HCT116 (cell line): Measurements from ENCODE around the gene ADAMTS19. TPM values are rescaled to one million over a fixed set of nuclear protein-coding genes. Genes with fewer than 3 reads are reported as not detected.

Source experiments
- ATAC-seq: fragments of 200-7000 bp; cut with Tn5 transposase; 2 replicates; pipeline ENCODE4 v1.9.1; 2020; ENCODE audit warnings: mild to moderate bottlenecking, moderate library complexity
- BruUV-seq: library from RNA; stranded (reverse); fragments of 400-500 nt; replicated peaks from 2 replicates; lab custom pipeline; 2021; lab: Mats Ljungman, UMichigan
- CTCF ChIA-PET: fragments of 300-600 bp; sonication (Branson Sonifier 250); formaldehyde crosslinking; loops from one replicate; lab custom pipeline; 2021; ENCODE audit warnings: antibody characterized with exemption; lab: Charles Lee
- POLR2A ChIA-PET: fragments of 300-600, 350-600 bp; sonication (Branson Sonifier 250); formaldehyde crosslinking; loops from one replicate; lab custom pipeline; 2021; ENCODE audit warnings: antibody characterized with exemption; lab: Charles Lee
- RAD21 ChIA-PET, 2 experiments: fragments of 300-600 bp; sonication (Branson Sonifier 250); formaldehyde crosslinking; loops; one replicate each; lab custom pipeline; 2023; ENCODE audit warnings: low total read pairs in 2 of 2; ENCODE audit not compliant: uncharacterized antibody in 2 of 2, unreplicated experiment in 2 of 2, low non-redundant PET in 1 of 2; lab: Charles Lee
- DNase-seq: peaks from one replicate; pipeline ENCODE4 v3.0.0-alpha.2; 2010; ENCODE audit warnings: low read depth, low spot score
- H2AFZ ChIP-seq: fragments of 200-600 bp; shearing (Covaris generic), sonication (generic); 2 replicates; pipeline ENCODE4 v1.6.1; 2017; ENCODE audit warnings: low read depth, mixed run types, mixed read lengths, antibody characterized with exemption, low read length; ENCODE audit not compliant: poor library complexity, severe bottlenecking
- H3K27ac ChIP-seq: 2 replicates; pipeline ENCODE4 v1.5.1; 2012; ENCODE audit warnings: low read depth, low read length
- H3K27me3 ChIP-seq: fragments of 200-600 bp; sonication (generic); 2 replicates; pipeline ENCODE4 v1.6.1; 2016; ENCODE audit warnings: mixed run types, low read length, mixed read lengths; ENCODE audit not compliant: insufficient read depth
- H3K36me3 ChIP-seq, 2 experiments: fragments of 200-500 bp in 1 of 2; fragments of 200-600 bp in 1 of 2; sonication (Bioruptor generic) in 1 of 2; sonication (generic) in 1 of 2; 2 replicates each; pipeline versions ENCODE4 v1.5.1 to v1.6.1; 2014 to 2016; ENCODE audit warnings: low read length in 2 of 2, inconsistent platforms in 1 of 2, mixed read lengths in 1 of 2, mixed run types in 1 of 2; ENCODE audit not compliant: insufficient read depth in 2 of 2, control insufficient read depth in 1 of 2
- H3K4me1 ChIP-seq, 2 experiments: fragments of 200-600 bp in 1 of 2; sonication (generic) in 1 of 2; 2 replicates each; pipeline versions ENCODE4 v1.5.1 to v1.6.1; 2012 to 2017; ENCODE audit warnings: low read length in 2 of 2, inconsistent platforms in 1 of 2, mild to moderate bottlenecking in 1 of 2, mixed read lengths in 1 of 2, mixed run types in 1 of 2, moderate library complexity in 1 of 2; ENCODE audit not compliant: insufficient read depth in 2 of 2, control insufficient read depth in 1 of 2
- H3K4me2 ChIP-seq: fragments of 200-600 bp; sonication (generic); 2 replicates; pipeline ENCODE4 v1.6.1; 2017; ENCODE audit warnings: mixed run types, low read length, mixed read lengths
- H3K4me3 ChIP-seq, 2 experiments: fragments of 200-600 bp in 1 of 2; sonication (generic) in 1 of 2; replicated peaks in 1 of 2; 2 replicates each; pipeline ENCODE4 v1.5.1; 2011 to 2016; ENCODE audit warnings: low read length in 2 of 2, control low read depth in 1 of 2, low read depth in 1 of 2, mild to moderate bottlenecking in 1 of 2, mixed read lengths in 1 of 2, mixed run types in 1 of 2
- H3K79me2 ChIP-seq: fragments of 200-600 bp; sonication (generic); 2 replicates; pipeline ENCODE4 v1.6.1; 2017; ENCODE audit warnings: mild to moderate bottlenecking, mixed run types, low read length, moderate library complexity, mixed read lengths; ENCODE audit not compliant: insufficient read depth
- H3K9ac ChIP-seq: fragments of 200-600 bp; sonication (generic); 2 replicates; pipeline ENCODE4 v1.6.1; 2016; ENCODE audit warnings: low read length, mixed read lengths
- H3K9me2 ChIP-seq: fragments of 200-600 bp; sonication (generic), shearing (Covaris generic); 2 replicates; pipeline ENCODE4 v1.6.1; 2017; ENCODE audit warnings: mixed run types, mild to moderate bottlenecking, moderate library complexity; ENCODE audit not compliant: insufficient read depth
- H3K9me3 ChIP-seq, 2 experiments: fragments of 200-500 bp in 1 of 2; fragments of 200-600 bp in 1 of 2; sonication (Bioruptor generic) in 1 of 2; sonication (generic) in 1 of 2; 2 replicates each; pipeline ENCODE4 v1.6.1; 2014 to 2017; ENCODE audit warnings: low read length in 2 of 2, mixed read lengths in 2 of 2, inconsistent platforms in 1 of 2, low read depth in 1 of 2, mild to moderate bottlenecking in 1 of 2, mixed run types in 1 of 2, moderate library complexity in 1 of 2; ENCODE audit not compliant: control insufficient read depth in 1 of 2, insufficient read depth in 1 of 2
- H4K20me1 ChIP-seq: fragments of 200-600 bp; sonication (generic), shearing (Covaris generic); 2 replicates; pipeline ENCODE4 v1.6.1; 2017; ENCODE audit warnings: mixed run types, mild to moderate bottlenecking, moderate library complexity; ENCODE audit not compliant: insufficient read depth
- CEBPB ChIP-seq: IDR thresholded peaks from 2 replicates; pipeline ENCODE4 v1.6.1; 2012; ENCODE audit warnings: low read depth
- EGR1 ChIP-seq: IDR thresholded peaks from 2 replicates; pipeline ENCODE4 v1.6.1; 2012; ENCODE audit warnings: low read depth
- EZH2 ChIP-seq: fragments of 200-600 bp; sonication (generic); IDR thresholded peaks from 2 replicates; pipeline ENCODE4 v1.6.1; 2017; ENCODE audit warnings: antibody characterized with exemption, mixed run types
- EZH2phosphoT487 ChIP-seq: fragments of 200-600 bp; IDR thresholded peaks from 2 replicates; pipeline ENCODE4 v1.6.1; 2018; ENCODE audit warnings: antibody characterized with exemption, borderline replicate concordance
- FOSL1 ChIP-seq: IDR thresholded peaks from 2 replicates; pipeline ENCODE4 v1.6.1; 2012; ENCODE audit warnings: low read depth
- POLR2A ChIP-seq: IDR thresholded peaks from 2 replicates; pipeline ENCODE4 v1.7.0; 2011; ENCODE audit warnings: borderline replicate concordance; ENCODE audit not compliant: insufficient read depth, insufficient read length; ENCODE audit errors: extremely low read depth
- RAD21 ChIP-seq: IDR thresholded peaks from 2 replicates; pipeline ENCODE4 v1.6.1; 2012; ENCODE audit warnings: low read depth, mild to moderate bottlenecking
- SRF ChIP-seq: IDR thresholded peaks from 2 replicates; pipeline ENCODE4 v1.6.1; 2012; ENCODE audit warnings: low read depth
- YY1 ChIP-seq: IDR thresholded peaks from 2 replicates; pipeline ENCODE4 v1.6.1; 2011; ENCODE audit warnings: low read length, low read depth, moderate library complexity, mild to moderate bottlenecking; ENCODE audit not compliant: insufficient replicate concordance; ENCODE audit errors: extremely low read depth
- ZFX ChIP-seq: fragments of 450-650 bp; IDR thresholded peaks from 2 replicates; pipeline ENCODE4 v1.6.1; 2017
- ZNF274 ChIP-seq: fragments of 200-500 bp; sonication (Bioruptor generic); IDR thresholded peaks from 2 replicates; pipeline ENCODE4 v1.6.1; 2014; ENCODE audit warnings: mild to moderate bottlenecking, low read depth, low read length, inconsistent platforms
- intact Hi-C: fragments of 100-400 bp; cut with micrococcal nuclease; formaldehyde crosslinking; loops from 2 replicates; pipeline ENCODE4 v1.10.0; 2022
- total RNA-seq: library from RNA; stranded (reverse); gene quantifications from one replicate; pipeline ENCODE4 v1.2.1, GENCODE V29; 2021; ENCODE audit not compliant: unreplicated experiment
- TF ChIP-seq, protein P1 (sequence below), 3 experiments: fragments of 200-600 bp in 1 of 3; sonication (generic) in 1 of 3; IDR thresholded peaks in 2 of 3; conservative IDR thresholded peaks in 1 of 3; 2 replicates each; pipeline ENCODE4 v1.5.1; 2012 to 2017; ENCODE audit warnings: low read depth in 2 of 3, low read length in 2 of 3, antibody characterized with exemption in 1 of 3, borderline replicate concordance in 1 of 3, control low read depth in 1 of 3, mild to moderate bottlenecking in 1 of 3, mixed read lengths in 1 of 3, mixed run types in 1 of 3, moderate library complexity in 1 of 3; ENCODE audit not compliant: insufficient read depth in 1 of 3

The ADAMTS19 gene
- total RNA-seq, 1 experiment from 2014 or later, result not detected

DNA sequence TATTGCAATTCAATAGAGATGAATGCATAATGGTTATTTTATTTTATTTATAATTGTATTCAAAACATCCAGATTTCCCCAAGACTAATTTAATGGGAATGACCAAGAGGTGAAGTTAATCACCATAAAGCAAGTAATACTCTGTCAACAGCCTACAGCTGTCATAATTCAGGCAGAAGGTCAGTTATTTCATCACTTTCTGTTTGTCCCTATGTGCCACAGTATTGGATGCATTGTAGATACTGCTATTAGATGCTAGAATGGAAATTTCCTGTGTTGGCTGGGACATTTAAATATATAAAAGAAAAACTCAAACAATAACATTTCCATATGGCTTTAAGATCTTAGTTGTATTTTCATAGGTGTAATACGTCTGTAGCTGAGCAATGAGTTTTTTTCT, 231.1 kb downstream of the ADAMTS19 start:
- intact Hi-C loops, result no loop called here
- Histone ChIP-seq H3K9ac (no peak overlapping the region), H3K9me3 (no peaks in the 10 kb centered on the region), H3K79me2 (no peaks in the 10 kb centered on the region), H3K4me1 (no peaks in the 10 kb centered on the region), H2AFZ (no peak overlapping the region), H3K27ac (no peak overlapping the region), H3K4me3 (no peak overlapping the region), H4K20me1 (no peaks in the 10 kb centered on the region), H3K9me2 (no peaks in the 10 kb centered on the region), H3K36me3 (no peaks in the 10 kb centered on the region), H3K4me2 (no peak overlapping the region), H3K27me3 (no peaks in the 10 kb centered on the region)
- TF ChIP-seq ZNF274, result no peak
- TF ChIP-seq EGR1, result no peak
- no peak for TF ChIP-seq SRF
- TF ChIP-seq FOSL1, result no peak
- no peak for TF ChIP-seq YY1
- TF ChIP-seq EZH2, result no peak
- no peak for TF ChIP-seq EZH2phosphoT487
- no peak for TF ChIP-seq POLR2A
- TF ChIP-seq, protein P1, sequence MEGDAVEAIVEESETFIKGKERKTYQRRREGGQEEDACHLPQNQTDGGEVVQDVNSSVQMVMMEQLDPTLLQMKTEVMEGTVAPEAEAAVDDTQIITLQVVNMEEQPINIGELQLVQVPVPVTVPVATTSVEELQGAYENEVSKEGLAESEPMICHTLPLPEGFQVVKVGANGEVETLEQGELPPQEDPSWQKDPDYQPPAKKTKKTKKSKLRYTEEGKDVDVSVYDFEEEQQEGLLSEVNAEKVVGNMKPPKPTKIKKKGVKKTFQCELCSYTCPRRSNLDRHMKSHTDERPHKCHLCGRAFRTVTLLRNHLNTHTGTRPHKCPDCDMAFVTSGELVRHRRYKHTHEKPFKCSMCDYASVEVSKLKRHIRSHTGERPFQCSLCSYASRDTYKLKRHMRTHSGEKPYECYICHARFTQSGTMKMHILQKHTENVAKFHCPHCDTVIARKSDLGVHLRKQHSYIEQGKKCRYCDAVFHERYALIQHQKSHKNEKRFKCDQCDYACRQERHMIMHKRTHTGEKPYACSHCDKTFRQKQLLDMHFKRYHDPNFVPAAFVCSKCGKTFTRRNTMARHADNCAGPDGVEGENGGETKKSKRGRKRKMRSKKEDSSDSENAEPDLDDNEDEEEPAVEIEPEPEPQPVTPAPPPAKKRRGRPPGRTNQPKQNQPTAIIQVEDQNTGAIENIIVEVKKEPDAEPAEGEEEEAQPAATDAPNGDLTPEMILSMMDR (IDR thresholded peaks at IDR 0.05 in 2 of 3, conservative IDR thresholded peaks at IDR 0.05 in 1 of 3; ENCODE audit: borderline replicate concordance in 1 of 3, insufficient read depth in 1 of 3, low read depth in 2 of 3, low read length in 2 of 3), result no peak
- TF ChIP-seq RAD21, result no peak
- TF ChIP-seq ZFX, result no peak
- TF ChIP-seq CEBPB, result no peak
- DNase-seq (no peak), ATAC-seq (no peak)
- no TSS peak for BruUV-seq
- ChIA-PET POLR2A (no interaction called here), RAD21 (no interaction called here), CTCF (no interaction called here)
